HepG2 (cell line): ENCODE data around the gene PLEKHA6. TPM values are rescaled to one million over a fixed set of nuclear protein-coding genes. Genes with fewer than 3 reads are reported as not detected.

Source experiments
- ATF5 ChIP-seq: sonication (generic); formaldehyde crosslinking; IDR thresholded peaks from 2 replicates; pipeline ENCODE4 v1.4.0; 2020; ENCODE audit warnings: mild to moderate bottlenecking, low read depth, missing genetic modification reagents
- CBX1 ChIP-seq: IDR thresholded peaks from one replicate; pipeline ENCODE4 v1.6.1; 2016; ENCODE audit warnings: antibody characterized with exemption, low read depth
- CHD2 ChIP-seq: IDR thresholded peaks from 2 replicates; pipeline ENCODE4 v1.6.1; 2011; ENCODE audit warnings: low read depth, low read length, improper control_type of control experiment
- FOXK1 ChIP-seq: sonication (generic); formaldehyde crosslinking; IDR thresholded peaks from 2 replicates; pipeline ENCODE4 v1.4.0; 2020; ENCODE audit warnings: low read depth, missing genetic modification reagents, borderline replicate concordance
- KDM5B ChIP-seq: sonication (generic); formaldehyde crosslinking; IDR thresholded peaks from 2 replicates; pipeline ENCODE4 v1.4.0; 2020; ENCODE audit warnings: missing genetic modification reagents, mild to moderate bottlenecking, borderline replicate concordance
- MTA1 ChIP-seq: sonication (generic); formaldehyde crosslinking; IDR thresholded peaks from 2 replicates; pipeline ENCODE4 v1.4.0; 2020; ENCODE audit warnings: missing genetic modification reagents, mild to moderate bottlenecking, borderline replicate concordance
- NR1H2 ChIP-seq: sonication (generic); formaldehyde crosslinking; IDR thresholded peaks from 2 replicates; pipeline ENCODE4 v1.8.1; 2022; ENCODE audit warnings: low read depth, missing genetic modification reagents, borderline replicate concordance
- SP4 ChIP-seq: sonication (generic); formaldehyde crosslinking; IDR thresholded peaks from 2 replicates; pipeline ENCODE4 v1.8.1; 2023; ENCODE audit warnings: mild to moderate bottlenecking, missing genetic modification reagents
- ZFP36 ChIP-seq: fragments of 150-350 bp; IDR thresholded peaks from 2 replicates; pipeline ENCODE4 v1.6.1; 2018; ENCODE audit warnings: borderline replicate concordance, low read length, low read depth; ENCODE audit not compliant: partially characterized antibody
- ZNF33B ChIP-seq: sonication (generic); formaldehyde crosslinking; IDR thresholded peaks from 2 replicates; pipeline ENCODE4 v1.5.1; 2020; ENCODE audit warnings: mild to moderate bottlenecking, missing genetic modification reagents
- ZNF34 ChIP-seq: sonication (generic); formaldehyde crosslinking; IDR thresholded peaks from 2 replicates; pipeline ENCODE4 v1.4.0; 2020; ENCODE audit warnings: mild to moderate bottlenecking, missing genetic modification reagents, borderline replicate concordance
- ZNF354B ChIP-seq: sonication (generic); formaldehyde crosslinking; IDR thresholded peaks from 2 replicates; pipeline ENCODE4 v1.8.0; 2022; ENCODE audit warnings: mild to moderate bottlenecking, missing genetic modification reagents
- ZNF597 ChIP-seq: sonication (generic); formaldehyde crosslinking; IDR thresholded peaks from 2 replicates; pipeline ENCODE4 v1.5.0; 2020; ENCODE audit warnings: missing genetic modification reagents
- ZNF609 ChIP-seq: sonication (generic); formaldehyde crosslinking; IDR thresholded peaks from 2 replicates; pipeline ENCODE4 v1.4.0; 2020; ENCODE audit warnings: mild to moderate bottlenecking, missing genetic modification reagents, borderline replicate concordance
- polyA plus RNA-seq, 8 experiments: library from polyadenylated mRNA; depleted of rRNA in 3 of 8; stranded (reverse) in 7 of 8; unstranded in 1 of 8; fragments of >200 nt; fragmentation: Illumina TruSeq in 4 of 8; extraction: Trizol in 4 of 8; gene quantifications; 2 replicates each; pipeline versions ENCODE4 v1.2.1 to v1.2.3, GENCODE V29; 2011 to 2016; ENCODE audit warnings: low read depth in 4 of 8, missing spikeins in 1 of 8, mixed read lengths in 1 of 8; ENCODE audit not compliant: insufficient read depth in 1 of 8
- total RNA-seq, 5 experiments: library from RNA; depleted of rRNA; stranded (reverse); fragments of >200 nt; fragmentation: Illumina TruSeq; extraction: Trizol; gene quantifications; 2 replicates each; pipeline ENCODE4 v1.2.3, GENCODE V29; 2016; ENCODE audit warnings: low read depth in 1 of 5
- TF ChIP-seq, protein P1 (sequence below): sonication (generic); formaldehyde crosslinking; IDR thresholded peaks from 2 replicates; pipeline ENCODE4 v1.5.0; 2020; ENCODE audit warnings: missing genetic modification reagents

PLEKHA6 gene
- total and polyA plus RNA-seq, 2 of the 13 experiments (the other 11 are each of a cell fraction or from before 2014, with no cell fraction given) = 5.3 to 11.4 TPM

- TF ChIP-seq ZFP36 (no peak), CBX1 (no peak), FOXK1 (no peak), SP4 (CRISPR knock-in tag) (no peak), NR1H2 (CRISPR knock-in tag) (no peak), ZNF597 (CRISPR knock-in tag) (0 out of 2 replicates have a peak, but pooled peaks have one; percentile 25), KDM5B (CRISPR knock-in tag) (peak; percentile 32; the same call in 1 of the 2 replicates), ATF5 (no peak), CHD2 (no peak), ZNF354B (CRISPR knock-in tag) (no peak), ZNF609 (0 out of 2 replicates have a peak, but pooled peaks have one; percentile 32), ZNF33B (CRISPR knock-in tag) (no peak), ZNF34 (CRISPR knock-in tag) (no peak), MTA1 (CRISPR knock-in tag) (peak; percentile 44; the same call in 1 of the 2 replicates)
- TF ChIP-seq, protein P1, sequence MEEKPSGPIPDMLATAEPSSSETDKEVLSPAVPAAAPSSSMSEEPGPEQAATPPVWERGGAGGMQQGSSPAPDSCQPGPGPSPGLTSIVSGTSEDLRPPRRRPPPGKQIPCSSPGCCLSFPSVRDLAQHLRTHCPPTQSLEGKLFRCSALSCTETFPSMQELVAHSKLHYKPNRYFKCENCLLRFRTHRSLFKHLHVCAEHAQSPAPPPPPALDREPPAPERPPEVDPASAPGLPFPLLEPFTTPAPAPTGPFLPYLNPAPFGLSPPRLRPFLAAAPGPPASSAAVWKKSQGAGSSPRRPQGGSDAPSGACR (CRISPR knock-in tag) = no peak
These were observed 169.2 kb downstream of the PLEKHA6 start (continued) for GRCh38 chr1:204190212-204191211.
